ENCODE measurements around the gene DPH1.

The DPH1 gene

GRCh38 chr17:2082003-2082781 lies 52.2 kb downstream of the DPH1 start:
- DNase-seq = no peak

GRCh38 chr17:2083613-2084035 lies 53.7 kb downstream of the DPH1 start:
- no peak for DNase-seq

DNA sequence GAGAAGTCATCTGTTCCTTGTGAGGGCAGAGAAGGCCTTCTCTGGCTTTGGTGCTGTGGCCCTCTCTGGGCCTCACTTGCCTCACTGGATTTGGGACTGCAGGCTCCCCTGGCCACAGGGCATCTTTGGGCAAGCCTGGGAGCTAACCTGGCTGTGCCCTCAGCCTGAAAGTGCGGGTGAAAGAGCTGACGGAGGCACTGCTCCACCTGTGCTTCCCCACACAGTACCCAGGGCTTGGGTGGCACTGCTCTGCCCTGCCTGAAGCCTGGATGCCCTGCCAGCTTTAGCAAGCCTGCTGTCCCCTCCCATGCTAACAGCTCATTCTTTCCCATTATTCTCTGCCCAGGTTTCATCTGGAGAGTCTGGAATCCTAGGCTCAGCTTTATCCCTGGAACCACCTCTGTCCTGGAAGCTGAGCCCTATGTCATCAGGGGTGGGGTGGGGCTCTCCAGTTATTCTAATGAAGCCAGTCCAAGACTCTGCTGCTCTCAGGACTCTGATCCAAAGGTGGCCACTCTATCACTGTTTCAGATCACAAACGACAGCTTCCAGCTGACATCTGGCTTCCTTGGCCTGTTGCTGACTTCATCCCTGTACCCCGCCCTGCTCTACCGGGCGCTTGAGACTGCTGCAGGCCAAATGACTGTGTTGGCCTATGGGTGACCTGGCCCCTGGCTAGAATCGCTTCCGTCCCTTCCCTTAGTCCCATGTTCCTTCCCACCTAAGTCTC lies 54.2 kb downstream of the DPH1 start:
- no peak for DNase-seq

- no peak for DNase-seq
Measured at GRCh38 chr17:2084766-2085647, 55.1 kb downstream of the DPH1 start.

DNA sequence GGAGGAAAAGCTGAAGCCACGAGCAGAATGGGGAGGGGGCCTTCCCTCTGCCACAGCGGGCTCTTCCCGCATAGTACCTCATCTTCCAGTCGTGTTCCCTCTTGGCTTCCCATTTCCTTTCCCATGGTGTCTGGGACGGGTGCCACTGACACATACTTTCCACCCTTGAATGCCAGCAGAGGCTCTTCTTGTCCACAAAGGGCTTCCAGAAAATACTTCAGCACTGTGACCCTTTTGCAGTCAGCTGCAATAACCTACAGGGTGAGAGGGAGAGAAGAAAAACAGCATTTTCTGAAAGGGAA lies 55.6 kb downstream of the DPH1 start:
- no peak for DNase-seq

DNA sequence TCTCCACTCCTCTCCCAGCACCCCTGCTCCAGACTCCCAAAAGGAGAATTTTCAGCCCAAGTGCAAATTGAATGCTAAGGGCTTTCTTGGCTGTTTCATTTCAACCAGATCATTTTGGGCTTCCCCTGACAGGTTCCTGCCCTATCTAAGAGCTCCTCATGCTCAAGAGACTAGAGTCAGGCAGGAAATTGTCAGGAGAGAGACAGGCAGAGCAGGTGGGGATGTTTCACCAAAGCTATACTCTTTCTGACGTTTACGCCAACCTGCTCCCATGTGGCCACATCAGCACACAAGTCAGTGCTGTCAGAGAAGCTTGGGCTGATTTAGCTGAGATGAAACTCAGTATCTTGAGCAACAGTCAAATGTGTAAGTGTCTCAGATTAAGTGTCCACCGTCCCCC lies 56.4 kb downstream of the DPH1 start:
- DNase-seq = no peak

DNA sequence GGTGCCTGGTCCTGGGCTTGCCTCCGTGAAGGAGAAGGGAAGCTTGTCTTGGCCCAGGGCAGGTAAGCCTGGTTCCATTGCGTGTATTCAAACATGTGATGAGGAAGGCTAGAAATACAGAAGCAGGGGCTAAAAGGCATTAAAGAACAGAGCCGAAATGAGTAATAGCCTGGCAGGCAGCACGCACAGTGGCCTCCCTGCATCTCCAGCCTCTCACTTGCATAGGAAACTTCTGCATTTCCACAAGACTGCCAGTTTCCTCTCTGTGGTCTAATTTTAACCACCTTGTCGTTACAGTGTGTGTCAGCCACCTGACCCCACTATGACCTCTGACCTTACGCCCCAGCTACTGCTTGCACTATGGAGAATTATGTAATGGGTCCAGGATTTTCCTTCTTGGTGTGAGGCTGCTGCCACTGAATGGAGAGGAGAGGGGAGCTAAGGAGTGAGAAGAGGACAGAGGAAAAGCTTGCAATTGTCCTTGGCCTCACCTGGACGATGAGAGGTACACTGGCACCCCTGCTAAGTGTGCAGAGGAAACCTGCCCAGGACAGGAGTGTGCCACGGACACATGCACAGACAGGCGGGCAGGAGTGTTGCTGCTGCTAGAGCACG lies 57.8 kb downstream of the DPH1 start:
- DNase-seq = no peak

GRCh38 chr17:2089021-2089422 lies 59.1 kb downstream of the DPH1 start:
- DNase-seq = no peak

- no peak for DNase-seq
Measured at GRCh38 chr17:2090210-2090641, 60.3 kb downstream of the DPH1 start.

DNA sequence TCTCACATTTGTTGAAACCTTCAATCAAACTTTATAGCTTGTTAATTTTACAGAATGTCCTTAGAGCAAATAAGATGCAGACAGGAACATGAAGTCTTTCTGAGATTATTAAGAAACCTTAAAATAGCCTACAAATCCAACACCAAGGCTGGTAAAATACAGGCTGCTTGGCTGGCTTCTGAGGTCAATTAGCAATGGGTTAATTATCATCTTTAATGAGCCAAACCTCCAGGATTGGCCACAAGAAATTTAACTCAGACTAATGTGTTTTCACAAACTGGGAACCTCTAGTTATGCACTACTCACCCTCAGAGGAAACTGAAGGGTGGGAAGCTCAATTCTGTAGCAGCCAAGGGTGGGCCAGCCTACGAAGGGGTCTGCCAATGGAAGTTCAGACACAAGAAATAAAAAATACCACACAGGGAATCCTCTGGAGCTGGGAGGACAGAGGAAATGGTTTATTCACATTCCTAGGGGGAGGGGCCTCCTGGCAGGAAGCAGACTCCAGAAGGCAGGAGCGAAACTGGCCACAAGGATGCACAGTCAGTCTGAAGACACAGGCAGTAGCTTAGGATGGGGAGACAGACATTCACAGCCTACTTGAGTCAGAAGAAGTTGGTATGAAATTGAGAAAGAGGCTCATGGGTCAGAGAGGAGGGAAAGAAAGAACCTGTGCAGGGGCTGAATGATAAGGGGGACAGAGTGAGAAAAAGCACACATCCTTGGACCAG lies 61.0 kb downstream of the DPH1 start:
- DNase-seq = no peak

GRCh38 chr17:2092253-2092652 lies 62.3 kb downstream of the DPH1 start:
- no peak for DNase-seq

DNA sequence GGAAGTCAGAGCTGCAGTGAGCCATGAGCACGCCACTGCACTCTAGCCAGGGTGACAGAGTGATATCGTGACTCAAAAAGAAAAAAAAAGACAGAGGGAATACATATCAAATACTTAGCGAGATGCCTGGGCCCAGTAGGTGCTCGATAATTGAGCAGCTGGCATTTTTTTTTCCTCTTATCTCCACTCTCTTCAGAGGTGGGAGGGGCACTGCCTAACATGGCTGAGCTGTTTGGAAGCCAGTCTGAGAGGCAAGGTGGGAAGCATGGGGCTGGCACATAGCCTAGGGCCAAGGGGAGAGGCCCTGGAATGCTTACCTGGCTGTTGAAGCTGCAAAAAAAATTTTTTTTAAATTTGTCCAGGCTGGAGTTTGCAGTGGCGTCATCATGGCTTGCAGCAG lies 63.4 kb downstream of the DPH1 start:
- DNase-seq = no peak

Measured in SHP77 treated with DMSO at 0.1 percent for 48 hours (cell line).